SK-N-DZ (cell line): Measurements from ENCODE around the gene GSTP1.
A peak's percentile ranks its signal among the peaks of the same experiment; 100 is the strongest.
"Not testable (repeated sequence)": the region's sequence is repeated elsewhere in the genome, so short reads cannot be mapped to it uniquely, and the experiment has no call there.

ENCODE experiments used
- DNase-seq: peaks from one replicate; pipeline ENCODE4 v3.0.0-alpha.2; 2015; ENCODE audit warnings: low spot score

Gene GSTP1

GRCh38 chr11:67562963-67563704, 20.5 kb upstream of the GSTP1 start:
- no peak for DNase-seq

- DNase-seq, result not testable (repeated sequence)
Observed at GRCh38 chr11:67563705-67564114, 19.9 kb upstream of the GSTP1 start.

- no peak for DNase-seq
Observed at GRCh38 chr11:67564230-67564629, 19.4 kb upstream of the GSTP1 start.

DNA sequence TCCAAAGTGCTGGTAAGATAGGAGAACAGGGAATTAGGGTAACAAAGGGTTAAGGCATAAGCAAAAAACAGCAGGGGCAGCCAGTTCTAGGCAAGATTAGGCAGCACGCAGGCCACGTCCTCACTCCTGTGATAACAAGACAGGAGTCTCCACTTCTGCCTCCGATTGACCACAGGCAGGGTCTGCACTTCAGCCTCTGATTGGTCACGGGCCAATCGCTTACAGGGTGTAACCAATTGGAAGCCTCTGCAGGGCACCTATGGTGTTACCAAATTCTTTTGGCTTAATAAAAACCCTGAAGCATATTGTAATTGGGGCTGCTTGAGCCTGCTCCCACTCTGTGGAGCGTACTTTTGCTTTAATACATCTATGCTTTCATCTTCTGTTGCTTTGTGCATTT, 12.2 kb upstream of the GSTP1 start:
- DNase-seq, result no peak

- DNase-seq, result no peak
Observed at GRCh38 chr11:67572305-67572704, 11.3 kb upstream of the GSTP1 start.

DNA sequence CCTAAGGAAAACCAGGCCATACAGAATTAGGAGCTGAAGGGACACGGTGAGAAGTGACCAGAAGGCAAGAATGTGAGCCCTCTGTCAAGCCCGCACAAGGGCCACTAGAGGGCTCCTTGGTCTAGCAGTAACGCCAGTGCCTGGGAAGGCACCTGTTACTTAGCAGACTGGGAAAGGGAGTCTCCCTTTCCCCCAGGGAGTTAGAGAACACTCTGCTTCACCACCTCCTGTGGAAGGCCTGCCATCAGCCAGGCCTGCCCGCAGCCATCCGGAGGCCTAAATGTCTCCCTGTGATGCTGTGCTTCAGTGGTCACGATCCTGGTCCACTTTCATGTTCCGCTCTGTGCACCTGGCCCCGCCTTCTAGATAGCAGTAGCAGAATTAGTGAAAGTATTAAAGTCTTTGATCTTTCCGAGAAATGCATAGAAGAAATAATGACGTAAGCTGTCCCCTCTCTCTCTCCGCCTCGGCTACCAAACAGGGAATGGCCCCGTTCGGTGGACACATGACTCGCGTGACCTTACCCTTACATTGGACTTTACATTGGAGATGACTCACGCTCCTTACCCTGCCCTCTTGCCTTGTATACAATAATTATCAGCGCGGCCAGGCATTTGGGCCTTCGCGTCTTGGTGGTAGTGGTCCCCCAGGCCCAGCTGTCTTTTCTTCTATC, 10.7 kb upstream of the GSTP1 start:
- DNase-seq, result peak; percentile 69

DNA sequence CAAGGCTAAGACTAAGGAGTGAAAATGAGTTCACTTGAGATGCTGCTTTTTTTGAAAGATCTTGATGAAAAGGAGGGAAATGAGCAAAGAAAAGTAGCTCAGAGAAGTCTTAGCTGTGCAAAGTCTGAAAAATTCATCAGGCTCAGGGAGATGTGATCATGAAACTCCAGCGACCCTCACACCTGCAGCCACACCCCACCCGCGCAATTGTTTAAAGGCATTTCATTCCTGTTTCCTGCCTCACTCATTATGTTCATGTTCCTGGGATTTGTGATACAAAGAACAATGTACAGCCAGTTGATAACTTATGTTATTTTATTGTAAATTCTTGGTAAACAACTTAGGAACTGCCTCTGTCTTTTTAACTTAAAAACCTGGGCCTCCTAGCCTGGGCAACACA, 8.7 kb upstream of the GSTP1 start:
- no peak for DNase-seq

DNA sequence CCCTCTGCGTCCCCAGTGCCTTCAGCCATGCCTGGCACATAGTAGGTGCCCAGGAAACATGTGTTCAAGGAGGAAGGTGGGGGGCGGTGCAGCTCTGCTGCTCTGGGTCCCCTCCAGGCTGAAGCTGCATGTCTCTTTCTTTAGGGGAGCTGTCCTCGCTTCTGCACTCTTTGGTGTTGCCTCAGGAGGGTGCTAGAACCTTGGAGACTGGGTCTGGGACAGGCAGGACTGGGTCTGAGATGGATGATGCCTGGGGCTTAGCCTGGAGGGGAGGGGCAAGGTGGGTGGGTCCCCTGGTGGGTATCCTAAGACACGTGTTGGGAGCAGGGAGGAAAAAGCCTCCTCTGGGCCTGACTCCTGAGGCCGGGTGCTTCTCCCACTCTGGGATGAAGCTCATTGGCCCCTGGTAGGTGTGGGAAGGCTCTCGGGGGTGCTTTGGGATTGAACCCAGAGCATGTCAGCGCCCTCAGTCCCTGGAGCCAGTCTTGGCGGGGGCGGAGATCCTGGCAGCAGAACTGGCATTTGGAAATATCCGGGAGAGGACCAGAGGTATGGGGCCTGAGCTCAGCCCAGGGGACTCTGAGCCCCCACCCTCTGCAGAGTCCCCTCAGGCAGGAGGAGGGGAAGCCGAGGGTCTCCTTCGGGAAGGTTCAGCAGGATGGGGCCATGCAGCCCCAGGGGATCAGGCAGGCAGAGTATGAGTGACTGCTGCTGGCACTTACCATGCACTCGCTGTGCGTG, 6.7 kb upstream of the GSTP1 start:
- no peak for DNase-seq

DNA sequence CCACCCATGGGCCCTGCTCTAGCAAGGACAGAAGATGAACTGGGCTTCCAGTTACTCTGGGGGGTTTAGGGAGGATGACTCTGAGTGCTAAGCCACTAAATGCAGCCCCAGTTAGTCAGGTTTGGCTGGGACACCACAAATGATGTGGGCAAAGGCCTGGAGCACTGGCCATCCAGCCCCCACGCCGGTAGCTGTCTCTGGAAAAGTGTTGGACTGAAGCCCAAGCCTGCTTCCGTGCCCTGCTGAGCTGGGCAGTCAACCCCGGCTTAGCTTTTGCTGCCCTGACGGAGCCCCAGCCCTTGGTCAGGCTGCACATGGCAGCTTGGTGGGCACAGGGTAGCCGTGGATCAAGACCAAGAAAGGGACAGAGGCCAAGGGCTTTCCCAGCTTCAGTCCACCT, 5.7 kb upstream of the GSTP1 start:
- no peak for DNase-seq

DNA sequence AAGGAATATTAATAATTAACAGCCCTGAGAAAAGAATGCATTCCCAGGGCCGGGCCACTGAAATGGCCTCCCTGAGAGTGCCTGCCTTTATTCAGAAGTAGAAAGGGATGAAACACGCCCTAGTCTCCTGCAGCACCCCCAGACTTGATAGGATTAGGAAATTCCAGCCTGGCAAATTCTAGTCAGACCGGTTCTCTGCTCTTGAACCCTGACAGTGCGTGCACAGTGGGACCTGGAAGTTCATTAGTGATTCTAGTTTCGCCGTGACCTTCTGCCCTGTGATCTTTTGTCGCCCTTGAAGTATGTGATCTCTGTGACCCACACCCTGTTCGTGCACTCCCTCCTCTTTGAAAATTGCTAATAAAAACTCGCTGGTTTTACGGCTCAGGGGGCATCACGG, 2.1 kb upstream of the GSTP1 start:
- DNase-seq, result no peak

GRCh38 chr11:67582011-67582410, 1.6 kb upstream of the GSTP1 start:
- DNase-seq, result no peak

GRCh38 chr11:67584205-67584880, 731 bp downstream of the GSTP1 start:
- DNase-seq, result peak; percentile 66

DNA sequence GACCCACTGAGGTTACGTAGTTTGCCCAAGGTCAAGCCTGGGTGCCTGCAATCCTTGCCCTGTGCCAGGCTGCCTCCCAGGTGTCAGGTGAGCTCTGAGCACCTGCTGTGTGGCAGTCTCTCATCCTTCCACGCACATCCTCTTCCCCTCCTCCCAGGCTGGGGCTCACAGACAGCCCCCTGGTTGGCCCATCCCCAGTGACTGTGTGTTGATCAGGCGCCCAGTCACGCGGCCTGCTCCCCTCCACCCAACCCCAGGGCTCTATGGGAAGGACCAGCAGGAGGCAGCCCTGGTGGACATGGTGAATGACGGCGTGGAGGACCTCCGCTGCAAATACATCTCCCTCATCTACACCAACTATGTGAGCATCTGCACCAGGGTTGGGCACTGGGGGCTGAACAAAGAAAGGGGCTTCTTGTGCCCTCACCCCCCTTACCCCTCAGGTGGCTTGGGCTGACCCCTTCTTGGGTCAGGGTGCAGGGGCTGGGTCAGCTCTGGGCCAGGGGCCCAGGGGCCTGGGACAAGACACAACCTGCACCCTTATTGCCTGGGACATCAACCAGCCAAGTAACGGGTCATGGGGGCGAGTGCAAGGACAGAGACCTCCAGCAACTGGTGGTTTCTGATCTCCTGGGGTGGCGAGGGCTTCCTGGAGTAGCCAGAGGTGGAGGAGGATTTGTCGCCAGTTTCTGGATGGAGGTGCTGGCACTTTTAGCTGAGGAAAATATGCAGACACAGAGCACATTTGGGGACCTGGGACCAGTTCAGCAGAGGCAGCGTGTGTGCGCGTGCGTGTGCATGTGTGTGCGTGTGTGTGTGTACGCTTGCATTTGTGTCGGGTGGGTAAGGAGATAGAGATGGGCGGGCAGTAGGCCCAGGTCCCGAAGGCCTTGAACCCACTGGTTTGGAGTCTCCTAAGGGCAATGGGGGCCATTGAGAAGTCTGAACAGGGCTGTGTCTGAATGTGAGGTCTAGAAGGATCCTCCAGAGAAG, 1.6 kb downstream of the GSTP1 start:
- no peak for DNase-seq

DNA sequence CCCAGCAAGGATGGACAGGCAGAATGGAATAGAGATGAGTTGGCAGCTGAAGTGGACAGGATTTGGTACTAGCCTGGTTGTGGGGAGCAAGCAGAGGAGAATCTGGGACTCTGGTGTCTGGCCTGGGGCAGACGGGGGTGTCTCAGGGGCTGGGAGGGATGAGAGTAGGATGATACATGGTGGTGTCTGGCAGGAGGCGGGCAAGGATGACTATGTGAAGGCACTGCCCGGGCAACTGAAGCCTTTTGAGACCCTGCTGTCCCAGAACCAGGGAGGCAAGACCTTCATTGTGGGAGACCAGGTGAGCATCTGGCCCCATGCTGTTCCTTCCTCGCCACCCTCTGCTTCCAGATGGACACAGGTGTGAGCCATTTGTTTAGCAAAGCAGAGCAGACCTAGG, 2.3 kb downstream of the GSTP1 start:
- no peak for DNase-seq

- no peak for DNase-seq
Observed at GRCh38 chr11:67586568-67587250, 3.1 kb downstream of the GSTP1 start.

DNA sequence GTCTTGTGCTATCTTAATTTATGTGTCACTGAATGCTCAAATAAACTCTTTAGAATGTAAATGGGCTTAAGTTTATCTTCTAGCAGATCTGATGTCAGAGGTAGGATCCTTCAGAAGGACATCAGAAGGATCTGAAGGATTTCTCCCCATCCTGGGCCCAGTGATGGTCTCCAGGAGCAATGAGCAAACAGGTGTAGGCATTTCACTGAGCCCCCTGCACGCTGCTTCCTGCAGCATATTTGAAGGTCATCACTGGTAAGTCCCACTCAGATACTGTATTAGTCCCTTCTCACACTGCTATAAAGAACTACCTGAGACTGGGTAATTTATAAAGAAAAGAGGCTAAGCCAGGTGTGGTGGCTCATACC, 4.5 kb downstream of the GSTP1 start:
- no peak for DNase-seq

- DNase-seq, result not testable (repeated sequence)
Observed at GRCh38 chr11:67588899-67589415, 5.3 kb downstream of the GSTP1 start.

- no peak for DNase-seq
Observed at GRCh38 chr11:67592880-67593564, 9.4 kb downstream of the GSTP1 start.

DNA sequence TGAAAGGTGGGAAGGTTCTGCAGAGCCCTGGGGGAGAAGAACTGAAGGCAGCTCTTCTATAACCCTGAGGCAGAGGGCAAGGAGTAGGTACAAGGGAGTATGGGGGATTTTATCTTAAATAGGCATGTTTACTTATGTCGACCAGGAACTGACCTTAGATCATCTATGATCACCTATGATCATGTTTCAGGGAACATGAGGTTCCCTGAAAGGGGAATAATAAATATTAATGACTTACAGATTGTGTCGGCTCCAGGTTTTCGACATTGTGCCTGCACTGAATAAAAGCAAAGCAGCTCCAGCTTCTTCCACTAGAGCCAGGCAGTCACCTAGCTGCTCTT, 9.9 kb downstream of the GSTP1 start:
- DNase-seq, result no peak

GRCh38 chr11:67594480-67594879, 10.9 kb downstream of the GSTP1 start:
- no peak for DNase-seq
